ENCODE results near the gene TENM4.

TENM4 gene

DNA sequence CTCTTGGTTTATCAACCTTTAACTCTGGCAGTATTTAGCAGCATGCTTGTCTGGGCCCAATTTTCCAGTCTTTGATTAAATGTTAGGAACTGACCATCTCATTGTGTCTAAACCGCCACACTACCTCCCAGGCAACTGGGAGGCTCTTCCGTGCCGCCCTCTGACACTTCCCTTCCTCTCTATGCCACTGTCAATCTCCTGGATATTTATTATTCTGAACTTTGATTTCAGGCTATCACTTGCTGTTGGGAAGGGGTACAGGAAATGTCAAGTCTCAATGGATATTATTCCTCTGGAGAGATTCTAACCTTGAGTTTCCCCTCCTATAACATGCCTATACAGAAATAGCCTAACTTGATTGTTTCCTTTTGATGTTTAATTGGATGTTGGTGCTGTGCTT, 643.3 kb downstream of the TENM4 start:
- Mint-ChIP-seq H3K27me3 (peaks cover 28% of the 10 kb centered on the region), H3K4me3 (no peak overlapping the region), H3K36me3 (ENCODE audit: insufficient read depth) (no peaks in the 10 kb centered on the region), H3K4me1 (no peaks in the 10 kb centered on the region), H3K27ac (ENCODE audit: low read depth) (no peak overlapping the region), H3K9me3 (no peaks in the 10 kb centered on the region)
- no peak for ATAC-seq (replicated peaks; ENCODE audit: extremely low read depth, poor library complexity, severe bottlenecking)
- no peak for DNase-seq (ENCODE audit: low spot score in 2 of 2)

DNA sequence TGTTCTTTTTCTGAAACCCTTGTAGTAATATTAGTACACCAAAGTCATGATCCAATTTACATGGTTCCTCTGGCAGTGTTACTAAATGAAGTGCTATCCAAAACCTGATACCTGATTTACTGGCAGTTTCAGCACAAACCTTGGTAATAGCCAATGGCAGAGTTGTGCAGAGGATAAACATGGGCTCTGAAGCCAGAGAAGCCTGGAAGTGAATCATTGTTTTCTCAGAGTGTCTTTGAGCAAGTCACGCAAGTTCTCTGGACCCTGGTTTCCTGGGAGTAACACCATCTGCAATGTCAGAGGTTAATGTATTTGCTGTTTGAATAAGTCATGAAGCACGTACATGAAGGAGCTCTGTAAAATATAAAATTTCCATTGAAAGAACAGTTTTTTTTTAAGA, 643.9 kb downstream of the TENM4 start:
- H3K27ac Mint-ChIP-seq (ENCODE audit: low read depth): no peak overlapping the region
- H3K27me3 Mint-ChIP-seq: peaks cover 34% of the 10 kb centered on the region
- ATAC-seq (replicated peaks; ENCODE audit: extremely low read depth, poor library complexity, severe bottlenecking) (no peak), DNase-seq (ENCODE audit: low spot score in 2 of 2) (no peak)
- no peak overlapping the region for H3K4me3 Mint-ChIP-seq
- no peaks in the 10 kb centered on the region for H3K9me3 Mint-ChIP-seq
- H3K4me1 Mint-ChIP-seq: no peaks in the 10 kb centered on the region
- no peaks in the 10 kb centered on the region for H3K36me3 Mint-ChIP-seq (ENCODE audit: insufficient read depth)

DNA sequence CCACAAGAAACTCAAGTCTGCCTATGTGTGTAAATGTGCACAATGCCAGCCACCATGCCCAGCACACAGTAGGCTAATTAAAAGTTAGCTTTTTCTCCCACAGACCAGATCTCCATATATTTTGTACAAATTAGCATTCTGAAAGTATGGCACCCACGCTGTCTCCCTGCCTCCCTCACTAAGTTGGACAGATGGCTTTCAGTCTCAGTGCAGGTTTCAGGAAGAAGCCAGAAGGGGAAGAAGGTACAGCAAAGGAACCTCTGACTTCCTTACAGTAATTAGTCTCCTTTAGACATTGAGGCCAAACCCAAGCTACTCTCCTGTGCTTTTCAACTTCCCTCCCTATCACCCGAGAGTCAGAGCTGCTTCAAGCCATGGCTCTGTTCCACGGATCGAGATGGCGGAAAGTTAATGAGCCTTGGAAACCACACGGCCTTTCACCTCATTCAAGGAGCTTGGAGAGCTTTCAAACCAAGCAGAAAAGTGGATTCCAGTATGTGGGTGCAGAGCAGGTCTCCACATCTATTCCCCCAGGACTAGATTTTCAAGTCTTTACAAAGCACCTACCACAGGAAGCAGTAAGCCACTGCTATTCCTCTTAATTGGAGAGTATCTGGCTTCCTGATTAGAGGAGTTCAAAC, 645.1 kb downstream of the TENM4 start:
- Mint-ChIP-seq H3K27me3 (peaks cover 41% of the 10 kb centered on the region), H3K36me3 (ENCODE audit: insufficient read depth) (no peaks in the 10 kb centered on the region), H3K27ac (ENCODE audit: low read depth) (no peak overlapping the region), H3K9me3 (no peaks in the 10 kb centered on the region), H3K4me1 (no peaks in the 10 kb centered on the region), H3K4me3 (no peak overlapping the region)
- ATAC-seq (replicated peaks; ENCODE audit: extremely low read depth, poor library complexity, severe bottlenecking) (no peak), DNase-seq (ENCODE audit: low spot score in 2 of 2) (no peak)

DNA sequence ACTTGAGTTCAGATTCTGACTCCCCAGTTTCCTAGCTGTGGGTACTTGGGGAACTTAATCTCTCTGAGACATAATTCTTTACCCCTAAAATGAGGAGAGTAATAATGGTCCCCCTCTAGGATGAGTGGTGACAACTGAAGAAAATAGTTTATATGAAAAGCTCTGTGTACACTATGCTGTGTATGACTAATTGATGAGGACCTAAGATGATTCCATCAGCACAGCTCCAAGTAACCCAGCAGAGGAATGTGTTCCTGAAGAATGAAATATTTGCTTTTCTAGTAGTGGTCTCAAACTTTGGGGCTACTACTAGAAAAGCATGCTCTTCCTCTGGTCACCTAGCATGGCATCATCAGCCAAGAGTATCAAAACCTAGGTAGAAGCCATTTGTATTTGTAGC, 648.9 kb downstream of the TENM4 start:
- ATAC-seq (replicated peaks; ENCODE audit: extremely low read depth, poor library complexity, severe bottlenecking) (no peak), DNase-seq (ENCODE audit: low spot score in 2 of 2) (no peak)
- Mint-ChIP-seq H3K36me3 (ENCODE audit: insufficient read depth) (peaks cover 2% of the 10 kb centered on the region), H3K4me1 (no peaks in the 10 kb centered on the region), H3K9me3 (no peaks in the 10 kb centered on the region), H3K27ac (ENCODE audit: low read depth) (no peak overlapping the region), H3K27me3 (peaks cover 41% of the 10 kb centered on the region), H3K4me3 (no peak overlapping the region)

DNA sequence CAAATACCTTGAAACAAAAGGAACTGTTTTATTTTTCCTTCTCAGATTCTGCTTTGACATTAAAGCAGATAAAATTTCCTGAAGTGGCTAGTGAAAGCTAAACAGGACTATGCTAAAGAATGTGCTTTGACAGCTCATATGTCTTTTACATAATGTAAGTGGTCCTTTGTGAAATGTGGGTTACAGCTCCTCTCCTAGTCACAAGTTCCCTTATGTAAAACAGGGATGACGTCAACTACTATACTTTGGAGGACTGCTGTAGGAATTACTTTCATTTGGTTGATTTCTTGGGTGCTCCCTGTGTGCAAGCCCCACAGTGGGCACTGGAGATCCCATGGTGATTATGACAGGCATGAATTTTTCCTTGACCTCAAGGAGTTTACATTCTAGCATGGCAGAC, 649.6 kb downstream of the TENM4 start:
- no peak overlapping the region for H3K27ac Mint-ChIP-seq (ENCODE audit: low read depth)
- no peak for ATAC-seq (replicated peaks; ENCODE audit: extremely low read depth, poor library complexity, severe bottlenecking)
- no peaks in the 10 kb centered on the region for H3K4me1 Mint-ChIP-seq
- H3K27me3 Mint-ChIP-seq: peaks cover 42% of the 10 kb centered on the region
- peaks cover 2% of the 10 kb centered on the region for H3K36me3 Mint-ChIP-seq (ENCODE audit: insufficient read depth)
- no peaks in the 10 kb centered on the region for H3K9me3 Mint-ChIP-seq
- no peak for DNase-seq (ENCODE audit: low spot score in 2 of 2)
- no peak overlapping the region for H3K4me3 Mint-ChIP-seq

DNA sequence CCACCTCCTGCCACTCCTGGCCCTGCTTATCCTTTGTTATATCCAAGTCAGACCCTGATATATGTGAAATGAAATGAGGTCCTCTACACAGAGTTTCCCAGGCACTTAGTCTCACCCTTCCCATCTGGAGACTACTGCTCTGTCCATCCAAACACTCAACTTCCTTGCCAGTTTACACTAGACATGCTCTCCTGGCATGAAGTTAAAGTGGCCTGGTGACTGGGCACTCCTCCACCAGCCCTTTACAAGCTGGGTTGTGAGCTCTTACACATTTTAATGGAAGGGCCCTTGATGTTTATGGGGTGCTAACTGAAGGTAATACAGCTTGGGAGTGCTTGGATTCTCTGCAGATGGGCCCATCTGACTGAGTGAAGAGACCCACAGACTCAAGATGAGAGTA, 650.0 kb downstream of the TENM4 start:
- Mint-ChIP-seq H3K4me3 (no peak overlapping the region), H3K4me1 (no peaks in the 10 kb centered on the region), H3K27me3 (peaks cover 47% of the 10 kb centered on the region), H3K9me3 (no peaks in the 10 kb centered on the region), H3K27ac (ENCODE audit: low read depth) (no peak overlapping the region), H3K36me3 (ENCODE audit: insufficient read depth) (peaks cover 2% of the 10 kb centered on the region)
- no peak for DNase-seq (ENCODE audit: low spot score in 2 of 2)
- ATAC-seq (replicated peaks; ENCODE audit: extremely low read depth, poor library complexity, severe bottlenecking): no peak

DNA sequence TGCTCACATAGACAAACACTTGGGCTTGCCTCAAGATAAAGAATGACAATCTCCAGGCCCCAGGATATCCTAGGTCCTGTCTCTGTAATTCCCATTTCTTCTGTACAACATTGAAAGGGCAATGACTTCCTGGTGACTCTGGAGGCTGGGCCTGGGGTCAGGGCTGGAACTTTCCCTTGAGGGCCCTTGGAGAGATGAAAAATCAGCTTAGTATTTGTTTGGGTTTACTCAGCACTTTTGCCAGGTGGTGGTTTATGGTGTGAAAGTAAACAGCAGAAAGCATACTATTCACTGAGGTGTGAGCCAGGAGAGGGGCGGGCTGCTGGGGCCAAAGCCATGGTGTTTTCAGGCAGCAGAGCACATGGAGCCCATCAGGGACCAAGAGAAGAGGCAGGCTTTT, 651.5 kb downstream of the TENM4 start:
- Mint-ChIP-seq H3K4me3 (no peak overlapping the region), H3K9me3 (no peaks in the 10 kb centered on the region), H3K27ac (ENCODE audit: low read depth) (no peak overlapping the region), H3K4me1 (no peaks in the 10 kb centered on the region), H3K36me3 (ENCODE audit: insufficient read depth) (peaks cover 2% of the 10 kb centered on the region), H3K27me3 (peaks cover 51% of the 10 kb centered on the region)
- ATAC-seq (replicated peaks; ENCODE audit: extremely low read depth, poor library complexity, severe bottlenecking) (no peak), DNase-seq (ENCODE audit: low spot score in 2 of 2) (no peak)

DNA sequence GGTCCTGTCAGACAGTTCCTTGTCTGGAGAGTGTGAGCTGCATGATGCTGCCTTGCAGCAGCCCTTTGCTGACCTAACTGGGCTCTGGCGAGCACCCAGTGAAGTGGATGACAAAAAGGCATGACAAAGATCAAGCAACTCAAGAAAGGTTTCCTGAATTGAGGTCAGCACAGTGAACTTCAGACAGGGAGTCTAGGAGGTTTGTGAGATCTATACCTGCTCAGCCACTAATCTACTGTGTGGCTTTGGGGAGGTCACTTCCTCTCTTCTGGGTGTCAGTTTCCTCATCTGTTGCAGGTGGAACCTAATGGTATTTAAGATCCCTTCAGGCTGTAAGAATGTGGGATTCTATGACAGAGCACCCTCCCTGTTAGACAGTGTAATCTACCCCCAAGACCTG, 652.3 kb downstream of the TENM4 start:
- H3K9me3 Mint-ChIP-seq: no peaks in the 10 kb centered on the region
- H3K4me3 Mint-ChIP-seq: no peak overlapping the region
- H3K4me1 Mint-ChIP-seq: no peaks in the 10 kb centered on the region
- H3K27ac Mint-ChIP-seq (ENCODE audit: low read depth): no peak overlapping the region
- no peak for DNase-seq (ENCODE audit: low spot score in 2 of 2)
- peaks cover 2% of the 10 kb centered on the region for H3K36me3 Mint-ChIP-seq (ENCODE audit: insufficient read depth)
- no peak for ATAC-seq (replicated peaks; ENCODE audit: extremely low read depth, poor library complexity, severe bottlenecking)
- H3K27me3 Mint-ChIP-seq: peaks cover 42% of the 10 kb centered on the region

DNA sequence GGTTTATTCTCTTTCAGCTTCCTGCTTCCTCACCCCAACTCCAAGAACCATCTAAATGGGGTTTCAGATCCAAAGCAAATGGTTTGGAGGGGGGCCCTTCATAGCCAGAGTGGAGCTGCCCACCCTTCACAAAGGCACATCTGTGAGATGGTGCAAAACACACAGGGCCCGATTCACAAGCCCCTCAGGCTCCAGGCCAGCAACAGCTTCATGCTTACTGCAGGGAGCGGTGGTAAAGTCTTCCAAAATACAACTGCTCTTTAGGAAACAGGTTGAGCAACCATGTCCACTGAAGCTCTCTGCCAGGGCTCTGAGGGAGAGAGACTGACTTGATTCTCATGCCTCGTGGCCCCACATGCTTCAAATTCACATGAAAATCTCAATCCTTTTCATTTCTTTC, 653.1 kb downstream of the TENM4 start:
- Mint-ChIP-seq H3K9me3 (no peaks in the 10 kb centered on the region), H3K4me1 (no peaks in the 10 kb centered on the region), H3K27me3 (peaks cover 34% of the 10 kb centered on the region), H3K27ac (ENCODE audit: low read depth) (no peak overlapping the region), H3K4me3 (no peak overlapping the region), H3K36me3 (ENCODE audit: insufficient read depth) (peaks cover 2% of the 10 kb centered on the region)
- DNase-seq (ENCODE audit: low spot score in 2 of 2) (no peak), ATAC-seq (replicated peaks; ENCODE audit: extremely low read depth, poor library complexity, severe bottlenecking) (no peak)

DNA sequence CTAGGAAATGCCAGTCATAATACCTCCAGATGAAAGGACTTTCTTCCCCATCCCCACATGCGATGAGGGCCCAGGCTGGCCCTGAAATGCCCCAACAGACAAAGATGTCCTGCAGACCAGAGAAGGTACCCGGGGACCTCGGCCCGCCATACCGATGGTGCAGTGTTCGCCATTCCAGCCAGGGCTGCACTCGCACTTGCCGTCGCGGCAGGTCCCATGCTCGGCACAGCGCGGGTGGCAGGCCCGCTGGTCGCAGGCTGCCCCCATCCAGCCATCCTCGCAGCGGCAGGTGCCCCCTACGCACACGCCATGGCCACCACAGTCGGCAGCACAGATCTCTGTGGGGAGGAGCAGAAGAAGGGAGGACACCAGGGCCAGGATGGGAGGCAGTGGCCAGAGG, 654.1 kb downstream of the TENM4 start:
- Mint-ChIP-seq H3K27me3 (peaks cover 24% of the 10 kb centered on the region), H3K4me3 (no peak overlapping the region), H3K36me3 (ENCODE audit: insufficient read depth) (peaks cover 2% of the 10 kb centered on the region), H3K27ac (ENCODE audit: low read depth) (no peak overlapping the region), H3K4me1 (no peaks in the 10 kb centered on the region), H3K9me3 (no peaks in the 10 kb centered on the region)
- DNase-seq (ENCODE audit: low spot score in 2 of 2) (no peak), ATAC-seq (replicated peaks; ENCODE audit: extremely low read depth, poor library complexity, severe bottlenecking) (no peak)

DNA sequence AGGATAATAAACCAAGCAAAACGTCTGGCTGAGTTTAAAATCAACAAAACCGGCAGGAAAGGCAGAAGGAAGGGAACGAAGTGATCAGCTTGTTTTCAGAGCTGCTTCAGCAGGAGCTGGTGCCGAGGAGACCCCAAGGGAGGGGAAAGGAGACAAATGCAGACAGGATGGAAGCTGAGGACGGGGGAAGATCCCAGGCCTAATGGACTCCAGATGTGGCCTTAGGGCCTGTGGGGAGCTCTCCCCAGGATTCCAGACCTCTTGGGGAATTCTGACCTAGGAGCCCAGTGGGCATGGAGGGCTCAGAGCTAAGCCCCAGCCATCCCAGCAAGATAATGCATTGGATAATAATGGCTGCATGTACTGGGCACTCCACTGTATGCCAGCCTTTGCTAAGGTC, 654.7 kb downstream of the TENM4 start:
- H3K9me3 Mint-ChIP-seq: no peaks in the 10 kb centered on the region
- peaks cover 2% of the 10 kb centered on the region for H3K36me3 Mint-ChIP-seq (ENCODE audit: insufficient read depth)
- no peak for ATAC-seq (replicated peaks; ENCODE audit: extremely low read depth, poor library complexity, severe bottlenecking)

DNA sequence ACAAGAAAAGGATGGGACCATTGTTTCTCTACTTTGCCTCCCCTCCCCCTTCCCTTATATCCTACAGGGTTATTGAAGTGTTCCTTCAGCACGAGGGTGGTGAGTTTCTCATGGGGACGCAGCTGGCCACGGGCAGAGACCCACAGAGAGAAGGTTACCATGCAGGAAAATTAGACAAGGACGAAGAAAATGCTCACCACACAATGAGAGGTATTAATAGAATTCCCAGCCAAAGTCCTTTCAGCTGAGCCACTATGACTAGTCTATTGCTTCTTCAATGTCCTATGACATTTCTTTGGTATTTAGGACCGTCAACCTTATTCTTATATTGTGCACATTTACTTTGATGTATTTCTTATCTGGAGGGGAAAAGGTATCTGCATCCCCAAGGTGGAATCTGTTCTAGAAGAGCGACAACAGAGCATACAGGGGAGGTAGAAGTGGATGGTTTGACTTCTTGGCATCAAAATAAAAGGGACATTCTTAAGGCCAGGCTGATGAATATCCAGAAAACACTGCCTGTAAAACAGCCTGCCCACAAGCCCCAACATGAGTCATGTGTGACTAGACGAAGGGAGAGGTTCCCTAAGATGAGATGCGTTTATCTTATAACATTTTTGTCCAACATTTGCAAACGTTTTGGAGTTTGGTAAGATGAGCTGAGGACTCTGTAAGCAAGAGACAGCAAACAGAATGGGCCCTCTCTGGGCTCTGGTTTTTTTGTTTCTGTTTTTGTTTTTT, 656.3 kb downstream of the TENM4 start:
- Mint-ChIP-seq H3K9me3 (no peaks in the 10 kb centered on the region), H3K36me3 (ENCODE audit: insufficient read depth) (peaks cover 2% of the 10 kb centered on the region), H3K4me1 (no peaks in the 10 kb centered on the region), H3K27ac (ENCODE audit: low read depth) (no peak overlapping the region), H3K4me3 (no peak overlapping the region), H3K27me3 (peaks cover 20% of the 10 kb centered on the region)
- DNase-seq (ENCODE audit: low spot score in 2 of 2) (no peak), ATAC-seq (replicated peaks; ENCODE audit: extremely low read depth, poor library complexity, severe bottlenecking) (no peak)

More for the DNA sequence above, 654.7 kb downstream of the TENM4 start:
- Mint-ChIP-seq H3K27me3 (peaks cover 20% of the 10 kb centered on the region), H3K4me3 (no peak overlapping the region), H3K4me1 (no peaks in the 10 kb centered on the region), H3K27ac (ENCODE audit: low read depth) (no peak overlapping the region)
- no peak for DNase-seq (ENCODE audit: low spot score in 2 of 2)

DNA sequence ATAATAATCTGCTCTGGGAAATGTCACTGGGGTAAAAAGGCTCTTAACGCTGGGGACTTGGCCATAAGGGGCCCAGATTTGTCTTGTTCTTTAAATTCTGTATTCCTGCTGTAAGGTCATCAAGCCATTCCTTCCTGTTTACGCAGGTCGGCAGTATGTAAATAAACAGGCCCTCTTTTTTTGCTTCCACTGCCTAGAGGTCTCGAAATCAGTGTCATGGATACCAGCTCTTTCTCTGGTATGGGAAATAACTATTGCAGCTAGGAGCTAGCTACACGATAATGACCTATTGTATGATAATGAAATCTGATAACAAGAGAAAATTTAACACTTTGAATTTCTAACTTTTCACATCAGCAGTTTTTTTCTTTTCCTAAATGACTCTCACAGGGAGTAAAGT, 657.0 kb downstream of the TENM4 start:
- Mint-ChIP-seq H3K4me1 (no peaks in the 10 kb centered on the region), H3K9me3 (no peaks in the 10 kb centered on the region), H3K36me3 (ENCODE audit: insufficient read depth) (peaks cover 2% of the 10 kb centered on the region), H3K4me3 (no peak overlapping the region), H3K27ac (ENCODE audit: low read depth) (no peak overlapping the region), H3K27me3 (peaks cover 23% of the 10 kb centered on the region)
- DNase-seq (ENCODE audit: low spot score in 2 of 2) (no peak), ATAC-seq (replicated peaks; ENCODE audit: extremely low read depth, poor library complexity, severe bottlenecking) (no peak)

Measured in central memory CD8-positive, alpha-beta T cell (primary cell).